ENCODE measurements around the gene NIPBL.

DNA sequence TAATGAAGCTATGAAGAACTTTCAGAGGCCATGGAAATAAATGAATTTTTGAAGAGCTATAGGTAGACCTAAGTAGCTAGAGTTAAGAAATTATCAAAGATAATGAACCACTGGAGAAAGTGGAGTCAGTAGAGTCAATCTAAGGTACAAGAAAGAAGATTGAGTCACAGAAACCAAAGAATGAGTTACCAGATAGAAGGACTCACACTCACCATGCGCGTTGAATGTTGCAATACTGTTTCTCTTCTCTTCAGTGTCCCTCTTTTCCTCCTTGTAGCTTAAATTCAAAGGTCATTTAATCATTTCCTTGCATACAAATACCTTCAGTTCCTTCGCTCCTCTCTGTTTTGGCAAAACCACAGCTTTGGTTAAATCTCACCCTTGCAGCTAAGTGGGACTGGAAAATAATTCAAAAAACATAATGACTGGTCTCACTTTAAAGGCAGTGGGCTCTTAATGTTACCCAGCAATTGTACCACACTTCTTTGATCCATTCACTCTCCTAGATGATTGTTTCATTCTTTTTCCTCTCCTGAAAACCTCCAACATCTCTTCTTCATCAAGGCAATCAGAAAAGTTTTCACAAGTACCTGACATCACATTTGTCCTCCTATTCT is 58.3 kb downstream of the NIPBL start:
- TF ChIP-seq, protein P1, sequence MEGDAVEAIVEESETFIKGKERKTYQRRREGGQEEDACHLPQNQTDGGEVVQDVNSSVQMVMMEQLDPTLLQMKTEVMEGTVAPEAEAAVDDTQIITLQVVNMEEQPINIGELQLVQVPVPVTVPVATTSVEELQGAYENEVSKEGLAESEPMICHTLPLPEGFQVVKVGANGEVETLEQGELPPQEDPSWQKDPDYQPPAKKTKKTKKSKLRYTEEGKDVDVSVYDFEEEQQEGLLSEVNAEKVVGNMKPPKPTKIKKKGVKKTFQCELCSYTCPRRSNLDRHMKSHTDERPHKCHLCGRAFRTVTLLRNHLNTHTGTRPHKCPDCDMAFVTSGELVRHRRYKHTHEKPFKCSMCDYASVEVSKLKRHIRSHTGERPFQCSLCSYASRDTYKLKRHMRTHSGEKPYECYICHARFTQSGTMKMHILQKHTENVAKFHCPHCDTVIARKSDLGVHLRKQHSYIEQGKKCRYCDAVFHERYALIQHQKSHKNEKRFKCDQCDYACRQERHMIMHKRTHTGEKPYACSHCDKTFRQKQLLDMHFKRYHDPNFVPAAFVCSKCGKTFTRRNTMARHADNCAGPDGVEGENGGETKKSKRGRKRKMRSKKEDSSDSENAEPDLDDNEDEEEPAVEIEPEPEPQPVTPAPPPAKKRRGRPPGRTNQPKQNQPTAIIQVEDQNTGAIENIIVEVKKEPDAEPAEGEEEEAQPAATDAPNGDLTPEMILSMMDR (IDR thresholded peaks at IDR 0.05) = no peak
- TF ChIP-seq POLR2A (IDR thresholded peaks at IDR 0.05) (no peak), EP300 (IDR thresholded peaks at IDR 0.05) (no peak), POLR2AphosphoS5 (IDR thresholded peaks at IDR 0.05) (no peak)
